Lung (tissue), 12 donors: ENCODE results near the gene ALKAL2. TPM values are rescaled to one million over a fixed set of nuclear protein-coding genes. Genes with fewer than 3 reads are reported as not detected.

Experiments
- ATAC-seq: fragments of 200-7000 bp; cut with Tn5 transposase; one replicate; pipeline ENCODE4 v1.9.1; 2020; ENCODE audit warnings: moderate number of reproducible peaks; ENCODE audit not compliant: insufficient read depth, low FRiP score
- DNase-seq, 3 donors: peaks; one replicate each; pipeline ENCODE4 v3.0.0-alpha.2; 2013 to 2017
- H3K27ac ChIP-seq, 2 donors: one replicate each; pipeline ENCODE4 v1.5.1; 2013; ENCODE audit warnings: mild to moderate bottlenecking in 2 of 2, moderate library complexity in 2 of 2, control low read depth in 1 of 2, inconsistent platforms in 1 of 2, low read depth in 1 of 2, low read length in 1 of 2
- H3K27me3 ChIP-seq, 3 donors: one replicate each; pipeline ENCODE4 v1.5.1; 2013; ENCODE audit warnings: low read length in 2 of 3; ENCODE audit not compliant: control insufficient read depth in 3 of 3, insufficient read depth in 3 of 3
- H3K36me3 ChIP-seq, 4 donors: one replicate each; pipeline ENCODE4 v1.5.1; 2013; ENCODE audit warnings: low read length in 4 of 4, mild to moderate bottlenecking in 1 of 4, moderate library complexity in 1 of 4; ENCODE audit not compliant: control insufficient read depth in 4 of 4, insufficient read depth in 4 of 4
- H3K4me1 ChIP-seq, 5 donors: one replicate each; pipeline ENCODE4 v1.5.1; 2013; ENCODE audit warnings: low read length in 5 of 5, mild to moderate bottlenecking in 2 of 5, moderate library complexity in 1 of 5; ENCODE audit not compliant: control insufficient read depth in 5 of 5, insufficient read depth in 5 of 5
- H3K4me3 ChIP-seq: one replicate; pipeline ENCODE4 v1.5.1; 2013; ENCODE audit warnings: mild to moderate bottlenecking, control low read depth, moderate library complexity
- H3K9ac ChIP-seq, 2 donors: one replicate each; pipeline ENCODE4 v1.5.1; 2013; ENCODE audit warnings: low read length in 2 of 2, control low read depth in 1 of 2; ENCODE audit not compliant: insufficient read depth in 1 of 2
- H3K9me3 ChIP-seq, 4 donors: one replicate each; pipeline ENCODE4 v1.5.1; 2013; ENCODE audit warnings: low read length in 3 of 4, mild to moderate bottlenecking in 1 of 4, moderate library complexity in 1 of 4; ENCODE audit not compliant: control insufficient read depth in 4 of 4, insufficient read depth in 3 of 4
- WGBS, 2 donors: extraction: QIAGEN DNeasy Blood & Tissue Kit; methylation state at CpG; one replicate each; pipeline ENCODE4 v1.1.7; 2013; 5-methylcytosine and 5-hydroxymethylcytosine counted together
- polyA plus RNA-seq, 2 donors: library from polyadenylated mRNA; stranded (reverse); fragments of 200-250 nt; gene quantifications; one replicate each; pipeline ENCODE4 v1.2.1, GENCODE V29; 2013
- total RNA-seq, 2 donors: library from RNA; depleted of rRNA in 1 of 2; stranded (reverse); fragments of >200 nt in 1 of 2; gene quantifications; one replicate each; pipeline ENCODE4 v1.2.1, GENCODE V29; 2014 to 2021
- TF ChIP-seq, protein P1 (sequence below): IDR thresholded peaks from 2 replicates; pipeline ENCODE4 v1.5.1; 2012; ENCODE audit warnings: mild to moderate bottlenecking; ENCODE audit errors: control extremely low read depth, extremely low read depth
- donor health status: control.
- donor health status: control.
- donor health status: Bipolar disorder and iron deficiency.
- donor health status: healthy.
- donor health status: DM: yes; HTN: yes; CAD: no.

Gene ALKAL2
- total and polyA plus RNA-seq, 4 donors, result 13.4 to 31.3 (median 19.1) TPM

DNA sequence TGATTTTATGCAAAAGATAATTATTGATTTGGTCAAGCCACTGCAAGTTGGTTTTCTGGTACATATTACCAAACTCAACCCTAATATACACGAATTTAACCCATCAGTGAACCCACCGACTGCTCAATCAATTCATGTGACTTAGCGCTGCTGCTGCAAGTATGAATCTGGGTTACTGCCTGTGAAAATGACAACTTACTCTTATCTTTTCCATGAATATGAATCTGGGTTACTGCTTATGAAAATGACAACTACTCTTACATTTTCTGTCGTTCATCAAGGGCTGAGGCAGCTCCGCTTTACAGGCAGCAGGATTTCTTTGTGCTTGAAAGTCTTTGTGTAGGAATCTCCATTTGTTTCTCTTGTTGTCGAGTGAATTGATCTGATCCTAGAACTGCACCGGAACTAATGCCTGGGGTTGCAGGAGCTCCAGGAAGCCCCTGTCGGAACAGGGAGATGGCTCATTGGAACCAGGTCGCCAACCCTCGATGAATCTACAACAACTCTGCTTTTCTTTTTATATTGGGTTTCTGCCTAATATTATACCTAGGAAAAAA, 22.1 kb upstream of the ALKAL2 start:
- Histone ChIP-seq H3K36me3 (no peaks in the 10 kb centered on the region), H3K4me3 (no peak overlapping the region), H3K9ac (no peak overlapping the region), H3K9me3 (no peaks in the 10 kb centered on the region), H3K27ac (no peak overlapping the region), H3K4me1 (peaks cover 0 to 6% (median 0%) of the 10 kb centered on the region in 5 donors), H3K27me3 (no peaks in the 10 kb centered on the region)
- ATAC-seq, result no peak
- DNase-seq, result no peak
- WGBS, 2 donors, result 75 to 81% methylated on average over 10 of the region's 10 CpGs
- TF ChIP-seq, protein P1, sequence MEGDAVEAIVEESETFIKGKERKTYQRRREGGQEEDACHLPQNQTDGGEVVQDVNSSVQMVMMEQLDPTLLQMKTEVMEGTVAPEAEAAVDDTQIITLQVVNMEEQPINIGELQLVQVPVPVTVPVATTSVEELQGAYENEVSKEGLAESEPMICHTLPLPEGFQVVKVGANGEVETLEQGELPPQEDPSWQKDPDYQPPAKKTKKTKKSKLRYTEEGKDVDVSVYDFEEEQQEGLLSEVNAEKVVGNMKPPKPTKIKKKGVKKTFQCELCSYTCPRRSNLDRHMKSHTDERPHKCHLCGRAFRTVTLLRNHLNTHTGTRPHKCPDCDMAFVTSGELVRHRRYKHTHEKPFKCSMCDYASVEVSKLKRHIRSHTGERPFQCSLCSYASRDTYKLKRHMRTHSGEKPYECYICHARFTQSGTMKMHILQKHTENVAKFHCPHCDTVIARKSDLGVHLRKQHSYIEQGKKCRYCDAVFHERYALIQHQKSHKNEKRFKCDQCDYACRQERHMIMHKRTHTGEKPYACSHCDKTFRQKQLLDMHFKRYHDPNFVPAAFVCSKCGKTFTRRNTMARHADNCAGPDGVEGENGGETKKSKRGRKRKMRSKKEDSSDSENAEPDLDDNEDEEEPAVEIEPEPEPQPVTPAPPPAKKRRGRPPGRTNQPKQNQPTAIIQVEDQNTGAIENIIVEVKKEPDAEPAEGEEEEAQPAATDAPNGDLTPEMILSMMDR, result no peak

DNA sequence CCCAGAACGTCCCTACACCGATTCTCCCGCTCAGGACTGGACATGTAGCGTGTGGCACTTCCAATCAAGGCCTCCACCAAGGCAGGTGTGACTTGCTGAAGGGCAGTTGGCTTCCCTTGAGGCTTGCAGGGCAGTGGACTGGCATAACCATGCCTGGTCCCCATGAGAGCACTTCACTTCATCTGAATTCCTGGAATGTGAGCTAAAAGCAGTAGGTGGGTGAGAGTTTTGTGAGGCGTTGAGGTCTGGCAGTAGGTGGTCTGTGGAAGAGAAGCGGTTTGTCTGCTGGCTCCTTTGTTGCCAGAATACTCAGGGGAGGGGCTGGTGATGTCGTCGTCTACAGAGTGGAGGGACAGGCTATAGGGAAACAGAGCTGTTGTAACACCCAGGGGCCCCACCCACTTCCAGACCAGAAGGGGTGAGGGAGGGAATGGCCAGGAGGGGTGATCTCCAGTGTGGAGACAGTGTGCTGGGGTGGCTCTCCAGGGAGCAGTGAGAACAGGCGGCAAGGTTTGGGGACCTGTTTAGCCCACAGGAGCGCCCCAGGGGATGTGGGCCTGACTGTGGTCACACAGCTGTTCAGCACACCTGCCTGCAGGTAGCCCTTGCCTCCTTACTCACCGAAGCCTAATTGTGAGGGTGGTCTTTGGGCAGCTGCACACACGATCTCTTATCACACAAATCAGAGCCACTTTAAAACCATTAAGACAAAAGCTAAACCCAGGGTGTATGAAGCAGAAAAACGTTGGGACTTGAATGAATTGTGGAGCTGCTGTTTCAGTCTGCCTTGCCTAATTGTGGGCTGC, 21.5 kb upstream of the ALKAL2 start:
- peaks cover 0 to 6% (median 0%) of the 10 kb centered on the region in 5 donors for H3K4me1 ChIP-seq
- no peak overlapping the region for H3K27ac ChIP-seq
- H3K36me3 ChIP-seq, result no peaks in the 10 kb centered on the region
- DNase-seq, result peak in 2 of 3 donors; percentile 35 to 65
- no peak for ATAC-seq
- H3K4me3 ChIP-seq, result no peak overlapping the region
- no peaks in the 10 kb centered on the region for H3K27me3 ChIP-seq
- no peak overlapping the region for H3K9ac ChIP-seq
- WGBS, 2 donors, result 58 to 67% methylated on average over 13 of the region's 13 CpGs
- TF ChIP-seq, protein P1, result no peak
- no peaks in the 10 kb centered on the region for H3K9me3 ChIP-seq

DNA sequence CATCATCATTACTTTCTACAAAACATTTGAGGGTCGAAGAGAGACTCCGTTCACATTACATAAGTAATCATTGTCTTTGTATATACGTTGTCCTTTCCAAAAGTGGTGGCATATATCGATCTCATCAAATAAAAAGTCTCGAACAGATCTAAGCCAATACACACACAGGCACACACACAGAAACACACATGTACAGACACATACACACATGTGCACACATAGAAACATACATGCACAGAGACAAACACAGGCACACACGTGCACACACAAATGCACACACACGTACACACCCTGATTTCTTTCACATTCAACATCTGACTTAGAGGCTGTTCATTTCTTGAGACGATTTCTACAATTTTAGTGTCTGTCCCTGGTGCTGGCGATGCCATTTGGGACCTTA, 17.5 kb upstream of the ALKAL2 start:
- TF ChIP-seq, protein P1, result no peak
- no peak for ATAC-seq

More for the DNA sequence above, 17.5 kb upstream of the ALKAL2 start:
- 91% methylated on average over 9 of the region's 9 CpGs for WGBS, 2 donors
- no peak overlapping the region for H3K4me3 ChIP-seq
- no peaks in the 10 kb centered on the region for H3K4me1 ChIP-seq
- no peak overlapping the region for H3K9ac ChIP-seq
- no peak for DNase-seq
- no peaks in the 10 kb centered on the region for H3K36me3 ChIP-seq
- H3K27me3 ChIP-seq, result no peaks in the 10 kb centered on the region
- H3K9me3 ChIP-seq, result peaks cover 0 to 8% (median 0%) of the 10 kb centered on the region in 4 donors
- H3K27ac ChIP-seq, result no peak overlapping the region
